HFF-Myc (cell line): ENCODE measurements around the gene LRMDA.

Experiments
- DNase-seq: peaks from one replicate; pipeline ENCODE4 v3.0.0-alpha.2; 2011; ENCODE audit warnings: low read depth; ENCODE audit errors: extremely low read depth
- H3K4me3 ChIP-seq: replicated peaks from 2 replicates; pipeline ENCODE4 v1.5.1; 2011; ENCODE audit warnings: low read depth, mild to moderate bottlenecking, control low read depth, low read length
- TF ChIP-seq, protein P1 (sequence below): IDR thresholded peaks from 2 replicates; pipeline ENCODE4 v1.5.1; 2012; ENCODE audit warnings: mild to moderate bottlenecking, low read depth, low read length, control low read depth; ENCODE audit errors: missing control alignments

Gene LRMDA

GRCh38 chr10:76040830-76041220 is 609.4 kb downstream of the LRMDA start:
- no peak overlapping the region for H3K4me3 ChIP-seq
- TF ChIP-seq, protein P1, sequence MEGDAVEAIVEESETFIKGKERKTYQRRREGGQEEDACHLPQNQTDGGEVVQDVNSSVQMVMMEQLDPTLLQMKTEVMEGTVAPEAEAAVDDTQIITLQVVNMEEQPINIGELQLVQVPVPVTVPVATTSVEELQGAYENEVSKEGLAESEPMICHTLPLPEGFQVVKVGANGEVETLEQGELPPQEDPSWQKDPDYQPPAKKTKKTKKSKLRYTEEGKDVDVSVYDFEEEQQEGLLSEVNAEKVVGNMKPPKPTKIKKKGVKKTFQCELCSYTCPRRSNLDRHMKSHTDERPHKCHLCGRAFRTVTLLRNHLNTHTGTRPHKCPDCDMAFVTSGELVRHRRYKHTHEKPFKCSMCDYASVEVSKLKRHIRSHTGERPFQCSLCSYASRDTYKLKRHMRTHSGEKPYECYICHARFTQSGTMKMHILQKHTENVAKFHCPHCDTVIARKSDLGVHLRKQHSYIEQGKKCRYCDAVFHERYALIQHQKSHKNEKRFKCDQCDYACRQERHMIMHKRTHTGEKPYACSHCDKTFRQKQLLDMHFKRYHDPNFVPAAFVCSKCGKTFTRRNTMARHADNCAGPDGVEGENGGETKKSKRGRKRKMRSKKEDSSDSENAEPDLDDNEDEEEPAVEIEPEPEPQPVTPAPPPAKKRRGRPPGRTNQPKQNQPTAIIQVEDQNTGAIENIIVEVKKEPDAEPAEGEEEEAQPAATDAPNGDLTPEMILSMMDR = no peak
- no peak for DNase-seq

DNA sequence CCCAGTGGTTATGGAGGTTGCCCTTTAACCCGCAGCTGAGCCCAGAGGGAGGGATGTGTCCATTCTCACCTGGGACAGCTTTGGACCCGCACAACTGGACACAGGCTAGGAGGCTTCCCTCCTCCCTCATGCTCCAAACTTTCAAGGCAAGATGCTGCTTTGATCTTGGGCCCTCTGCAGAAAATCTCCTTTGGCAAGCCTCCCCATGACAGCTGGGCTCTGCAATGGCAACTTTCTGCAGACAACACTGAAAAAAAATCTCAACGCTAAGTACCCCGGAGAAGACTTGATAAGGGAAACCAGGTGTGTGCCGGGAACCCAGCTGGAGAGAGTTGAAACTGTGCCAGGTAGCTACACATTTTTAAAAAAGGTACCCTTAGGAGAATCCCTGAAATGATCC is 610.1 kb downstream of the LRMDA start:
- DNase-seq = no peak
- TF ChIP-seq, protein P1 = no peak
- H3K4me3 ChIP-seq = no peak overlapping the region

DNA sequence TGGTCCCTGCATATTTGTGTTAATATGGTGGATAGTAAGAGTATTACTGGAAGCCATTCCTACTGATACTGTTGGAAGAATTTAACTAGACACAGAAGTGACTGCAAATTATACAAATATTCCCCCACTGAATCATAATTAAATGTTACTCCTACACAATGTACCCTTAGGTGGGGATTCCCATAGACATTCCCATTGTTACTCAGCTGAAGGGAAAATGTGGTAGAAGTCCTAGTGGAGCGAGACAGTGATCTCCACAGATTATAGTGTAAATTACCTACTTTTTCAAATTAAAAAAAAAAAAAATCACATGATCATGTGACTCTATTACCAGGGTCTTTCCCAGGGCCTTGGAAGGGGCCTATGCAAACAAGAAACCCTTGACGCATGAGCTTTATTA is 611.8 kb downstream of the LRMDA start:
- no peak for DNase-seq
- H3K4me3 ChIP-seq = no peak overlapping the region
- TF ChIP-seq, protein P1 = no peak

DNA sequence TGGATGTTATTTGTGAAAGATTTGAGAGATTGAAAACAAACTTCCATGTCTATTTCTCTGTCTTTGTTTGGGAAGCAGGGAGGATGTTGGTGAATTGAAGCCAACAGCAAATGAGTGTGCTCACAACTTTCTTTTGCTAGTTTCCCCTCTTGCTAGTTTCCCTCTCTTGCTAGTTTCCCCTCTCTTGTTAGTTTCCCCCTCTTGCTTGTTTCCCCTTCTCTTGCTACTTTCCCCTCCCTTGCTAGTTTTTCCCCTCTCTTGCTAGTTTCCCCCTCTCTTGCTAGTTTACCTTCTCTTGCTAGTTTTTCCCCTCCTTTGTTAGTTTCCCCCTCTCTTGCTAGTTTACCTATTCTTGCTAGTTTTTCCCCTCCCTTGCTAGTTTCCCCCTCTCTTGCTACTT is 613.3 kb downstream of the LRMDA start:
- TF ChIP-seq, protein P1 = no peak
- no peak overlapping the region for H3K4me3 ChIP-seq
- DNase-seq = no peak

DNA sequence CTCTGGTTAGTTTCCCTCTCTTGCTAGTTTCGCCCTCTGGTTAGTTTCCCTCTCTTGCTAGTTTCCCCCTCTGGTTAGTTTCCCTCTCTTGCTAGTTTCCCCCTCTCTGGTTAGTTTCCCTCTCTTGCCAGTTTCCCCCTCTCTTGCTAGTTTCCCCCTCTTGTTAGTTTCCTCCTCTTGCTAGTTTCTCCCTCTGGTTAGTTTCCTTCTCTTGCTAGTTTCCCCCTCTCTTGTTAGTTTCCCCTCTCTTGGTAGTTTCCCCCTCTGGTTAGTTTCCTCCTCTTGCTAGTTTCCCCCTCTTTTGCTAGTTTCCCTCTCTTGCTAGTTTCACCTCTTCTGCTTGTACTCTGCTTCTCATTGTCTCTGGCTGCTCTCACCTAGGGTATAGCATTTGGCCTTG is 613.8 kb downstream of the LRMDA start:
- DNase-seq = no peak
- TF ChIP-seq, protein P1 = no peak
- no peak overlapping the region for H3K4me3 ChIP-seq

GRCh38 chr10:76047521-76047920 is 616.1 kb downstream of the LRMDA start:
- DNase-seq = no peak
- no peak overlapping the region for H3K4me3 ChIP-seq
- TF ChIP-seq, protein P1 = no peak

DNA sequence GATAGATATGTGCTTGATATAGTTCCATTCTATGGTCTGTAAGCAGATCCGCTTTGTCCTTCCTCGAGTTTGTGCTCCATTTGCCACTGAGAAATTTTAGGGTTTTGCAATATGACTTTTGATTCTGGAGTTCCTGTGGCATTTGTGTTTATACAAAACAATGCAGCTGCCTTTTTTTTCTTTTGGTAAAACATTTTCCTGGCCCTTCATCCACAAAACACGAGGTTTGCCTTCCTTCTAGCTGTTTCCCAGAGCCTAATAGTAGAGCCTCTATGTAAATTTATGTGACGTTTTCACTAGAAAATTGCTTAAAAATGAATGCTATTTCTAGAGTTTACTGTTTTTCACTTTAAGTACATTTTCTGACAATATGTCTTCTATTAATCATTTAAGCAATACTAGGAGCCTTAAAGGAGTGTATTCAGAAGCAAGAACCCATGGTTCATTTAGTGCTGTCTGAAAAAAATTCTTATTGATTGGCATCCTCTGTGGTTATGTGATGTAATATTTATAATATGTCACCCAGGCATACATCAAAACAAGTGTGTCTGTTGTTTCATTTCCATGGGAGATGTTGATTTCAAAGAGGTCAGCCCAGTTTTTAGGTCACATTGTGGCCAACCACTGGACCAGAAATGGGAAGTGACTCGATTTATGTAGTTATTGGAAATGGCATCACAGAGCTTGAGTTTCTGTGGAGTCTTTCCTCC is 618.3 kb downstream of the LRMDA start:
- no peak overlapping the region for H3K4me3 ChIP-seq
- TF ChIP-seq, protein P1 = no peak
- no peak for DNase-seq
